ENCODE data around the gene SELE.

- TF ChIP-seq CTCF (IDR thresholded peaks at IDR 0.05 in 8 of 11, conservative IDR thresholded peaks at IDR 0.05 in 3 of 11), result no peak
- no peak for TF ChIP-seq POLR2A (IDR thresholded peaks at IDR 0.05)
- TF ChIP-seq POLR2AphosphoS5 (IDR thresholded peaks at IDR 0.05), result no peak
Observed at GRCh38 chr1:169726851-169727250, 7.0 kb downstream of the SELE start.

Data from spleen (tissue), 7 donors.